Right kidney (tissue), 1 donor: ENCODE measurements around the gene ITGA8.
"Not testable (repeated sequence)": the region's sequence is repeated elsewhere in the genome, so short reads cannot be mapped to it uniquely, and the experiment has no call there.

Experiments used
- DNase-seq: peaks from one replicate; pipeline ENCODE4 v3.0.0-alpha.2; 2016

The ITGA8 gene

GRCh38 chr10:15620836-15621515 lies 98.7 kb downstream of the ITGA8 start:
- no peak for DNase-seq

GRCh38 chr10:15620337-15620736 lies 99.4 kb downstream of the ITGA8 start:
- DNase-seq = no peak

GRCh38 chr10:15609246-15609645 lies 110.5 kb downstream of the ITGA8 start:
- no peak for DNase-seq

DNA sequence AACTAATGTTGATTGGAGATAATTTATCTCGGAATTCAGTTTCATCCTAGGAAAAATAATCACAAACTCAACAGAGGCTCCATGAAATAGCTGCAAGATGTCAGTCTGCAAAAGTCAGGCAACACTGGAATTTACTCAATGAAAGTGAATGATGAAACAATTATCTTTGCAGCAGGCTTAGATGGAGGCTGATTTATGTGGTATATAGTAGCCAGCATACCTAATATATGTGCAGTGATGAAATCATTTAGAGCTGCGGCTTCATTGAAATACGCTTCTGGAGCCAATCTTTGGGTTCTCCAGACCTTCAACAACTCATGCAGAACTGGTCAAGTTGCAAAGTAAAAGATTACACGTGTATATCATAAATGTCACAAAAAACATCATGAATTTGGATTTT lies 113.3 kb downstream of the ITGA8 start:
- no peak for DNase-seq

DNA sequence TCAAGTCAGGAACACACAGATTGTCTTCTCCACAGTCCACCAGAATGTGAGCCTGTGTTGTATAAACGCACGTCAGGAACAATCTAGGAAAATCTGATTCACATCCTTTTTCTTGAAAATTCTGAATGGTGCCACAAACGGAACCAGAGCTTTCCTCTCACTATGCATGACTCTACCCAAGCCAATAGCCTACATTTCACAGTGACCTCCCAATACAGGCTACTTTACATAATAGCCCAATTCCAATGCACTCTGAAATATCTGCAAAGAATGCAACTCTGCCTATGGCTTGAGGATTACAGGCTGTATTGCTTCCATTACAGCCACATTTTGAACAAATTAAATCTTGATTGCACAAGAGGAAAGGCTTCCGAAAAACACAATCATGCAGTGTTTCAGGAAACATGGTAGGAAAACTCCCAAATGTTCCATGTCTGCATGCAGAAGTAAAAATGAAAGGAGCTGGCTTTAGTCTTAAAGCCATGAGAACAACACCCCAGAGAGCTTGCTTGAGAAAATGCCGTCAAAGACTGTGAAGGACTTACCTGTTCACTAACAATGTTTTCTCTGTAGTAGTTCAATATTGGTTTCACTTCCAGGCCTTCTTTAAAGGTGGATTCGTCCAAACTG lies 113.9 kb downstream of the ITGA8 start:
- no peak for DNase-seq

DNA sequence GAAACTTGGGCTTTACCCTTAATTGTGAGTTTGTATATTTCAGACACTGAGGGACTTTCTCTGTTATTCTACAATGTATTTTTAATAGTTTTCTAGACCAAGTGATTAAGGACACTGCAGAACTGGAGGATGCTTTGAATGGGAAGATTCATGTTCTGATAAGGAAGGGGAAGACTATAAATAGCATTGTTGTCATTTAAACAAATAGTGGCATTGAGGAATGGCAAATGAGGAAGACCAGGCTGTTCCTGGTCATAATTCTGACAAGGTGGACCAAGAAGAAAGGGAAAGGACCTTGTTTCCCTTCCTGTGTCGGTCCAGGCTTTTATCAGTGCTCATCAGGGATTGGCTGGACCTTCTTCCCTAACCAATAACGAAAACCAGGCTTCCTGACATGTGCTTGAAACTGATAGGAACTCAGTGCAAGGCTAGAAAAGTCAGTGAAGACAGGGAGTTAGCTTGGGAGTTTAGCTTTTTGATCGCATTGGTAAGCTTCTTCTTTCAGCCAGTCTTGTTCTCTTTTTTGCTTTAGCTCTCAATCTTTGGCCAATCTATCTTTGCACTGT lies 116.2 kb downstream of the ITGA8 start:
- DNase-seq = no peak

DNA sequence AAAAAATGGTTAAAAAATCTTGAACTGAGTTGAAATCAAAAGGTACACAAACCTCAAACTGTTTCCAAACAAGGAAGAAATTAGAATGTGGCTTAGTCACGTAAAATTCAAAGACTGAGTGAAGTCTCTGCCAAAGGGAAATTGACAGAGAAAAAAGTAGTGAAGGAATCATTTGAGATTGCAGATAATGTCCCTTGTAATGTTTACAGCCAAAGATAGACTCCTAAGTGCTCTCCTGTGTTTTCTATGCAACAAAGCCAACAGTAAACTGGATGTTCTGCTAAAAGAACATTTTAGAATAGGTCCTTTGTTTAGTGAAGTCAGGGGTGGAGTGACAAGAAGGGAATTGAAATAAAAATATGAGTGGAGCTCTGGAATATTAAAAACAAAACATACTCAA lies 117.9 kb downstream of the ITGA8 start:
- DNase-seq = no peak

GRCh38 chr10:15595260-15595659 lies 124.5 kb downstream of the ITGA8 start:
- no peak for DNase-seq

DNA sequence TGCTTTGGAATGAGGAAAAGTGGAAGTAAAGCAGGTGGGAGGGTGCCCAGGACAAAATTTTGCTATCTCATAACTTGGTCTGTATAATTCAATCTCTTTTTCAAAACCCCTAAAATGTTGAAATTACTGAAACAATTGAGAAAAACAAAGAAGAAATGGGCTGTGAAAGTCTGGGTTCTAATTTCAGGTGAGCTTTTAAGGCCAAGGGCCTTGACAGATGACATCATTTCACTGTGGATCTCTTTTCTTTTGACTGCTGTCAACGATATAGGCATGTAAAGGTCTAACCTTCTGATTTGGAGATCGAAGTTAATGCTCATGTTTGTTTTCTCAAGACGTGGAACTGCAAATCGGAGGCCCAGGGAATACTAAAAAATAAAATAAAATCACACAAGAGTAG lies 127.8 kb downstream of the ITGA8 start:
- no peak for DNase-seq

DNA sequence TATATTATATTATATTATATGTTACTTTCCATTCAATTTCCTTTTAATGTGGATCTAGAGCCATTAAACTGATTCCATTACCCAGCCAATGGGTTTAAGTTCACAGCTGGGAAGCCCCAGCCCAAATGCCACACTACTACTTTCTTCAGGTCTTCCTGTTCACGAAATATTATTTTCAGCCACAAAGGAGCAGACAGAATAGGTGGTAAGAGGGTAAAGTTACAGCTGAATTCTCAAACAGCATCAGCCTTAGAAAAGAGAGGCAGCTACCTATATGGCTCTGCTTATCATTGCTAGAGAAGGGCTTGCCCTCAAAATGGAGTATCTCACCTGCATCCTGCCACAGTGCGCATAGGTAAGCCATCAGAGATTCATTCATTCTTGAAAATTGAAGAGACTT lies 128.3 kb downstream of the ITGA8 start:
- no peak for DNase-seq

DNA sequence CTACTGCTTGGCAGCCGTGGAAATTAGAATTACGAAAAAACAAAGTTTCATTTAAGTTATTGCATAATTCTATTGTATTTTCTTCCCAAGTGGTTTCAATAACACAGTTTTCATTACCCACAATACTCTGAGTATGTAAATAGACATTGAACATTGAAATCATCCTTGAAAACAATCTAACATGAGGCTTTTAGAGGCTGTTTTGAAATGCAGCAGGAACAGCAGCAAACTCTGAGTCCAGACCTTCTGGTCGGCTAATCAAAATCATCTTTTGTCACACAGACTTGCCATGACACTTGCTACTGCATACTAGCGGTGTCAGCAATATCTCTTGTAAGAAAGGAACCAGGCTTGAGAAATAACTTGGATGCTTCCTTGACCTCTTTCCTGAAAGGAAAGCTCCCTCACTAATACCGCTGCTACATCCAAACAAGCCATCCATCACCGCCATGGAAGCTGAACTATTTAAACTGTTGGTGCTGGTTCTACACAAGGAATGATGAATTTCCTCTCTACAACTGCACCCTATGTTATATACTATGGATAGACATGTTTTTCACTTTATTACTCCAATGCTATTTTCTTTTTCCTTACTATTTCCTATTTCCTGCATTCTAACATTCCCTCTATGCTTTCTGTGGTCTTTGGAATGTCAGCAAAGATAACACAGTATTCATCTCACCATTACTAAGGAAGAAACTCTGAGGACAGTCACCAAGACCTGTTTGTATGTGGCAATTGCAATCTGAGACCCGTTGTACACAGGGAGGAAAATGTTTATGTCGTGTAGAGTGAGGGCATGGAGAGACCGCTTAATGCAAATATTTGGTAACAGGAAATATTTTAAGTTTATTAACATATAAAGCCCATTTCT lies 130.8 kb downstream of the ITGA8 start:
- no peak for DNase-seq

DNA sequence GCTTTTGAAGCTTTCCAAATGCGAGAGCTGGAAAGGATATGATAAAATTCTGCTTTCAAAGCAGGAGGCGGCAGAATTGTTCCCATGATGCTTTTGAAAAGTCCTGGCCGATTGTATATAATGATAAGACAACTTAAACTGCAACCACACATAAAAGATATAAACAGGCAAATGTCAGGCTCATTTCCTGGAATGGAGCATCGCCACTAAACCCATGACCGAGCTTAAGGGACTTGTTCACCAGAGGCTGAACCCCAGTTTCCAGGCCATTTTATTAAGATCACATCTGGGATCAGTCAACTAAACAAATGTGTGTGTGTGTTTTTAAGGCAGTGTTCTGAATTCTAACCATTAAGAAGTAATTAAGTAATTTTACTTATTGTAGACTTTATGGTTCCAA lies 131.6 kb downstream of the ITGA8 start:
- DNase-seq = no peak

GRCh38 chr10:15587271-15587670 lies 132.5 kb downstream of the ITGA8 start:
- no peak for DNase-seq

DNA sequence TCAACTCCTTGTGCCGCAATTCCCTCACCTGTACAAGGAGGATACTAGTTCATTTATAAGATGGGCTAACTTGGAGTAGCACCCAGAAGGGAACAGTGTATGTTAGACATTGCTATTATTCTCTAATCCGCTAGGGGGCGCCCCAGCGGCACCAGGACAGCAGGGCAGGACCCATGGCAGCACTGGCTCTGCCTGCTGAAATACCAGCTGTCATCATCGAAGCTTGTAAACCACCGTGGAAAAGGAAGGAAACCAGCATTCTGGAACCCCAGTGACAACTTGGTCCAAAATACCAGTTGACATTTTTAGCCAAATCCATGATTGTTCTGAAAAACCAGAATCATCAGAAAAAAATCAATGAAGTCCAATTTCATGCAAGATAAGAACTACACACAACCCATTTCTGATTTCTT lies 134.4 kb downstream of the ITGA8 start:
- no peak for DNase-seq

DNA sequence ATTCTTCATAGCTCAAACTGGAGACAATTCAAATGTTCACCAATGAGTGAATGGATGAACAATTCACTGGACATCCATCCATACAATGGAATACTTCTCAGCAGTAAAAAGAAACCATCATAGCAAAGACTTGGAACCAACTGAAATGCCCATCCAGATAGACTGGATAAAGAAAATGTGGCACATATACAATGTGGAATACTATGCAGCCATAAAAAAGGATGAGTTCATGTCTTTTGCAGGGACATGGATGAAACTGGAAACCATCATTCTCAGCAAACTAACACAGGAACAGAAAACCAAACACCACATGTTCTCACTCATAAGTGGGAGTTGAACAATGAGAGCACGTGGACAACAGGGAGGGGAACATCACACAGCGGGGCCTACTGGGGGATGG lies 136.8 kb downstream of the ITGA8 start:
- not testable (repeated sequence) for DNase-seq

GRCh38 chr10:15579605-15580004 lies 140.1 kb downstream of the ITGA8 start:
- no peak for DNase-seq

GRCh38 chr10:15572531-15573045 lies 147.1 kb downstream of the ITGA8 start:
- DNase-seq = no peak

DNA sequence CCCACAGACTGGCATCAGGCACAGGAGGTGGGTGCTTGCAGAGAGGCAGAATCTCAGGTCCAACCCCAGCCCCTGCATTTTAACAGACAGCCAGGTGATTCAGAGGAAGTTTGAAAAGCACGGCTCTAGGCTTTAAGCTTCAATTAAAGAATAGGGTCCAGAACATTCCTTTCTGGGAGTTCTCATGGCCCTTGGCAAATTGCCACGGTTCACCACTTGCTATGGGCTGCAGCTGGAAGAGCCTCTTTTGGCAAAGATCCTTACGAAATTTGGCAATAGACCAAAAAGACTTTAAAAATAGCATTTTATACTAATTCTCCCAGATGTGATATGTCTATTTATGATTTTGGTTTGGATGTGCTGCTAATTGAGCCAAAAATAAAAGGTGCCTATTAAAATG lies 148.1 kb downstream of the ITGA8 start:
- no peak for DNase-seq

DNA sequence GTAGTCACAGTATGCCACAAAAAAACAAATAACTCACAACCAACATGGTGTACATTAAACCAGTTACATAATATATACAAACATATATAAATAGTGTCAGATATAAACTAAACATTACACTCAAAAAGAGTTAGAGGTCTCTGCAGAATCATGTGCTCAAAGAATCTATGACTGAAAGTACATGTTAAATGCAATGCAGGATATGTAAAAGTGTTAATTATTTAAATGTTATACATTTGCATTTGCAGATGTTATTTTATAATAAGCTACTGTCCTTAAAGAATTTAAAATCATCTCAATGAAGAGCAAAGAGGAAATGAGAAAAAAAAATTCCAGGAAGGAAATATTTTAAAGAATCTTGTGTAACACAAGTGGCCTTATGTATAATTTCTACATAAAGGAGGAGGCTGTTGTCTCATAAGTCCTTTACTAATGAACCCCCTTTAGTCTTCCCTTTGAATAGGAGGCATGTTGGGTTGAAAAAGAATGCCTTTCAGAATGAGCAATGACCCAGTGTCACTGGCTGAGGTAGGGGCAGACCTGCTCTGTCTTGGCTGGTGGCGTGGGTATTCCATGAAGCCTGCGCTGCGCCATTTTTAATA lies 148.9 kb downstream of the ITGA8 start:
- no peak for DNase-seq

DNA sequence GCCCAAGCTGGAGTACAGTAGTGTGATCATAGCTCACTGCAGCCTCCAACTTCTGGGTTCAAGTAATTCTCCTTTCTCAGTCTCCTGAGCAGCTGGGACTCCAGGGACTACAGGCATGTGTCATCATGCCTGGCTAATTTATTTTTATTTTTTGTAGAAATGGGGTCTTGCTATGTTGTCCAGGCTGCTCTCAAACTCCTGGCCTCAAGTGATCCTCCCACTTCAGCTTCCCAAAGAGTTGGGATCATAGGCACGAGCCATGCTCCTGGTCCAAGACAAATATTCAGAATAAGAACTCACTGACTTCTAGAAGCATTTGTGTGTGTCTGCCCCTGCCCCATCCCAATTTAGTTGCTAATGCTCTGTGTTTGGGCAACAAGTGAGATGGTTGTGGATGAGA lies 151.8 kb downstream of the ITGA8 start:
- DNase-seq = no peak

- no peak for DNase-seq
Observed at GRCh38 chr10:15563246-15563645, 156.5 kb downstream of the ITGA8 start.

DNA sequence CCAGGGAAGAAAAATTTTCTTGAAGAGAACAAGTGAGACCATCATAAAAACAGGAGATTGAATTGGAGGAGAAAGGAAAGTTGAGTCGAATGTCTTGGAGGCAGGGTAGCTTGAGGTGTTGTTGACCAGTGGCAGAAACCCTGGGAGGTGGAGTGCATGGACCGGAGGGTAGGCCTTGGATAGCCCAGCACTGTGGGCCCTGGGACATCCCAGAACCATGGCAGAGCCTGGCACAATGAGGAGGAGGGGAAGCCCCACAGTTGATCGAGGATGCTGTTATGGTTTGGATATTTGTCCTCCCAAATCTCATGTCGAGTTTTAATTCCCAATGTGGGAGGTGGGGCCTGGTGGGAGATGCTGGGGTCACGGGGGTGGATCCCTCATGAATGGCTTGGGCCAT lies 157.1 kb downstream of the ITGA8 start:
- DNase-seq = no peak

GRCh38 chr10:15562116-15562515 lies 157.6 kb downstream of the ITGA8 start:
- DNase-seq = no peak
